NCI-H146 treated with DMSO at 0.1 percent for 48 hours (cell line): Measurements from ENCODE around the gene SLC38A7.
"Not testable (repeated sequence)": the region's sequence is repeated elsewhere in the genome, so short reads cannot be mapped to it uniquely, and the experiment has no call there.

ENCODE experiments used
- DNase-seq: peaks from one replicate; lab custom pipeline; 2025; ENCODE audit not compliant: unreplicated experiment; lab: John Stamatoyannopoulos, UW

The SLC38A7 gene

GRCh38 chr16:58684354-58685083 lies at the start of gene SLC38A7:
Gene SLC38A7 (minus strand): TSS chr16:58684770. CDS start chr16:58680126, 4,644 bp downstream.
- DNase-seq: peak; percentile 41

- DNase-seq: peak; percentile 63
Measured at GRCh38 chr16:58733671-58734458, 49.3 kb upstream of the SLC38A7 start, which contains the start of gene GOT2. Gene GOT2 (minus strand): TSS chr16:58734316. CDS start chr16:58734228, 88 bp downstream.

GRCh38 chr16:58733248-58733670 lies 48.7 kb upstream of the SLC38A7 start:
- no peak for DNase-seq

- DNase-seq: no peak
Measured at GRCh38 chr16:58732545-58733247, 48.1 kb upstream of the SLC38A7 start.

GRCh38 chr16:58730724-58731370 lies 46.3 kb upstream of the SLC38A7 start:
- no peak for DNase-seq

GRCh38 chr16:58727796-58728568 lies 43.4 kb upstream of the SLC38A7 start:
- no peak for DNase-seq

GRCh38 chr16:58727028-58727781 lies 42.6 kb upstream of the SLC38A7 start:
- no peak for DNase-seq

GRCh38 chr16:58723109-58723508 lies 38.5 kb upstream of the SLC38A7 start:
- DNase-seq: no peak

- no peak for DNase-seq
Measured at GRCh38 chr16:58717994-58718393, 33.4 kb upstream of the SLC38A7 start.

GRCh38 chr16:58716468-58716867 lies 31.9 kb upstream of the SLC38A7 start:
- DNase-seq: no peak

- no peak for DNase-seq
Measured at GRCh38 chr16:58713742-58714141, 29.2 kb upstream of the SLC38A7 start.

- DNase-seq: no peak
Measured at GRCh38 chr16:58709333-58709732, 24.8 kb upstream of the SLC38A7 start.

GRCh38 chr16:58699151-58699550 lies 14.6 kb upstream of the SLC38A7 start:
- DNase-seq: no peak

GRCh38 chr16:58695368-58695767 lies 10.8 kb upstream of the SLC38A7 start:
- DNase-seq: no peak

GRCh38 chr16:58692450-58692849 lies 7.9 kb upstream of the SLC38A7 start:
- DNase-seq: no peak

- DNase-seq: not testable (repeated sequence)
Measured at GRCh38 chr16:58686985-58687706, 2.6 kb upstream of the SLC38A7 start.

GRCh38 chr16:58685084-58685449 lies 497 bp upstream of the SLC38A7 start:
- no peak for DNase-seq

- no peak for DNase-seq
Measured at GRCh38 chr16:58684001-58684353, 593 bp downstream of the SLC38A7 start.

- no peak for DNase-seq
Measured at GRCh38 chr16:58679763-58680162, 4.8 kb downstream of the SLC38A7 start.
